ENCODE results near the gene ATP5MC2.

- TF ChIP-seq EZH2phosphoT487 (IDR thresholded peaks at IDR 0.05; ENCODE audit: borderline replicate concordance, low read length) (no peak), CTCF (conservative IDR thresholded peaks at IDR 0.05; ENCODE audit: low read depth, low read length) (no peak)
These were observed 5.6 kb downstream of the ATP5MC2 start for GRCh38 chr12:53670308-53670707.
